Mesenchymal stem cell (in vitro differentiated cells and primary cell): Measurements from ENCODE around the gene BMPR1B.
"Not testable (repeated sequence)": the region's sequence is repeated elsewhere in the genome, so short reads cannot be mapped to it uniquely, and the experiment has no call there.

Source experiments
- DNase-seq: peaks from one replicate; pipeline ENCODE4 v3.0.0-alpha.2; 2013
- H2AFZ ChIP-seq: one replicate; pipeline ENCODE4 v1.6.1; 2013; ENCODE audit warnings: low read depth, mild to moderate bottlenecking, control low read depth, inconsistent platforms, low read length, moderate library complexity
- H2AK5ac ChIP-seq: 2 replicates; pipeline ENCODE4 v1.6.1; 2013; ENCODE audit warnings: low read length, moderate library complexity, mild to moderate bottlenecking, inconsistent platforms; ENCODE audit not compliant: severe bottlenecking
- H2BK120ac ChIP-seq: one replicate; pipeline ENCODE4 v1.6.1; 2013; ENCODE audit warnings: low read depth, mild to moderate bottlenecking, inconsistent platforms, low read length, moderate library complexity
- H2BK12ac ChIP-seq, 2 experiments: one replicate each; pipeline ENCODE4 v1.6.1; 2013; ENCODE audit warnings: inconsistent platforms in 2 of 2, low read length in 2 of 2, mild to moderate bottlenecking in 2 of 2, moderate library complexity in 2 of 2, control low read depth in 1 of 2
- H2BK15ac ChIP-seq: one replicate; pipeline ENCODE4 v1.6.1; 2013; ENCODE audit warnings: mild to moderate bottlenecking, low read depth, inconsistent platforms; ENCODE audit not compliant: poor library complexity, severe bottlenecking
- H2BK5ac ChIP-seq: 2 replicates; pipeline ENCODE4 v1.6.1; 2013; ENCODE audit warnings: low read depth, mild to moderate bottlenecking, low read length, control low read depth, inconsistent platforms; ENCODE audit not compliant: poor library complexity, severe bottlenecking
- H3K14ac ChIP-seq, 2 experiments: one replicate each; pipeline ENCODE4 v1.6.1; 2013; ENCODE audit warnings: inconsistent platforms in 2 of 2, low read length in 2 of 2, control low read depth in 1 of 2, mild to moderate bottlenecking in 1 of 2, moderate library complexity in 1 of 2
- H3K18ac ChIP-seq, 2 experiments: one replicate each; pipeline ENCODE4 v1.6.1; 2013; ENCODE audit warnings: inconsistent platforms in 2 of 2, low read length in 2 of 2, control low read depth in 1 of 2, low read depth in 1 of 2, mild to moderate bottlenecking in 1 of 2
- H3K23ac ChIP-seq, 2 experiments: one replicate each; pipeline ENCODE4 v1.6.1; 2013; ENCODE audit warnings: inconsistent platforms in 2 of 2, low read length in 2 of 2, mild to moderate bottlenecking in 2 of 2, moderate library complexity in 2 of 2, control low read depth in 1 of 2
- H3K27ac ChIP-seq: 2 replicates; pipeline ENCODE4 v1.5.1; 2013; ENCODE audit warnings: mild to moderate bottlenecking, moderate library complexity, low read length, control low read depth, inconsistent platforms; ENCODE audit not compliant: poor library complexity, severe bottlenecking
- H3K27me3 ChIP-seq, 2 experiments: 2 replicates each; pipeline versions ENCODE4 v1.6.1 to v1.7.0; 2013; ENCODE audit warnings: low read length in 2 of 2, mild to moderate bottlenecking in 2 of 2, moderate library complexity in 2 of 2, control low read depth in 1 of 2, inconsistent platforms in 1 of 2; ENCODE audit not compliant: control insufficient read depth in 1 of 2, insufficient read depth in 1 of 2
- H3K36me3 ChIP-seq, 2 experiments: 2 replicates each; pipeline versions ENCODE4 v1.6.1 to v1.7.0; 2013; ENCODE audit warnings: low read length in 2 of 2, control low read depth in 1 of 2, inconsistent platforms in 1 of 2, low read depth in 1 of 2, mild to moderate bottlenecking in 1 of 2; ENCODE audit not compliant: insufficient read depth in 2 of 2, control insufficient read depth in 1 of 2
- H3K4ac ChIP-seq, 2 experiments: one replicate each; pipeline ENCODE4 v1.6.1; 2013; ENCODE audit warnings: inconsistent platforms in 2 of 2, low read length in 2 of 2, mild to moderate bottlenecking in 2 of 2, moderate library complexity in 2 of 2, control low read depth in 1 of 2, low read depth in 1 of 2
- H3K4me1 ChIP-seq: 2 replicates; pipeline ENCODE4 v1.6.1; 2013; ENCODE audit warnings: low read depth, low read length, control low read depth; ENCODE audit not compliant: control insufficient read depth, insufficient read depth
- H3K4me2 ChIP-seq: 2 replicates; pipeline ENCODE4 v1.6.1; 2013; ENCODE audit warnings: low read length, mild to moderate bottlenecking, inconsistent platforms; ENCODE audit not compliant: poor library complexity, severe bottlenecking
- H3K4me3 ChIP-seq, 2 experiments: 2 replicates each; pipeline versions ENCODE4 v1.5.1 to v1.7.0; 2013; ENCODE audit warnings: low read length in 2 of 2, mild to moderate bottlenecking in 2 of 2, control low read depth in 1 of 2, low read depth in 1 of 2; ENCODE audit not compliant: insufficient read depth in 1 of 2
- H3K79me1 ChIP-seq: replicated peaks from 2 replicates; pipeline ENCODE4 v1.6.1; 2013; ENCODE audit warnings: mild to moderate bottlenecking, control low read depth, low read length, inconsistent platforms; ENCODE audit not compliant: poor library complexity, severe bottlenecking
- H3K9ac ChIP-seq: 2 replicates; pipeline ENCODE4 v1.7.0; 2013; ENCODE audit warnings: mild to moderate bottlenecking, low read length, moderate library complexity
- H3K9me3 ChIP-seq: 2 replicates; pipeline ENCODE4 v1.7.0; 2013; ENCODE audit warnings: mild to moderate bottlenecking, low read length; ENCODE audit not compliant: control insufficient read depth
- H4K8ac ChIP-seq: one replicate; pipeline ENCODE4 v1.6.1; 2013; ENCODE audit warnings: inconsistent platforms, mild to moderate bottlenecking, low read length, moderate library complexity
- H4K91ac ChIP-seq: one replicate; pipeline ENCODE4 v1.6.1; 2013; ENCODE audit warnings: mild to moderate bottlenecking, low read length, inconsistent platforms
- WGBS: methylation state at CpG from one replicate; pipeline ENCODE4 v1.1.7; 2013; ENCODE audit warnings: mixed read lengths; 5-methylcytosine and 5-hydroxymethylcytosine counted together

Gene BMPR1B

DNA sequence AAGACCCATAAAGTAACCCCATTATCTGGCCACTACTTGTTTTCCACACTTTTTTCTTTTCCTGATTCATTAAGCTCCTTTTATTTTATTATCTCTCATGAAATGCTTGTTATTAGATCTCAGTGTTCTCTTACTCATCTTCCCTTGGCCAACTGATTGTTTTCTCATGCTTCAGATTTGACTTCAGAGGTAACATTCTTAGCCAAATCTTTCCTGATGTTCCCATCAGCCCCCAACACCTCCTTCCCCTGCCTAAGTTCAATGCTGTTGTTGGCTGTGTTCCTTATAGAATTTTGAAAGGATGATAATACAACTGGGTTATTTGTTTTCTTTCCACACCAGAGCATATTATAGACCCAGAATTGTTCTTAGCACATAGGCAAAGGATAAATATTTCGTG lies 75.6 kb downstream of the BMPR1B start:
- Histone ChIP-seq H3K79me1 (no peaks in the 10 kb centered on the region), H3K27me3 (no peaks in the 10 kb centered on the region), H3K4me1 (peaks cover 4% of the 10 kb centered on the region), H3K36me3 (no peaks in the 10 kb centered on the region), H3K4ac (no peak overlapping the region), H4K91ac (no peak overlapping the region), H2BK5ac (no peak overlapping the region), H2AFZ (no peak overlapping the region), H4K8ac (no peak overlapping the region), H3K9ac (no peak overlapping the region), H3K4me2 (no peak overlapping the region), H2BK12ac (no peak overlapping the region), H3K9me3 (no peaks in the 10 kb centered on the region), H2BK15ac (no peak overlapping the region), H3K14ac (no peak overlapping the region), H3K4me3 (no peak overlapping the region), H3K23ac (no peak overlapping the region), H2AK5ac (no peak overlapping the region), H2BK120ac (no peak overlapping the region), H3K18ac (no peak overlapping the region), H3K27ac (no peak overlapping the region)
- 60% methylated on average over 1 of the region's 1 CpG for WGBS
- DNase-seq = no peak

DNA sequence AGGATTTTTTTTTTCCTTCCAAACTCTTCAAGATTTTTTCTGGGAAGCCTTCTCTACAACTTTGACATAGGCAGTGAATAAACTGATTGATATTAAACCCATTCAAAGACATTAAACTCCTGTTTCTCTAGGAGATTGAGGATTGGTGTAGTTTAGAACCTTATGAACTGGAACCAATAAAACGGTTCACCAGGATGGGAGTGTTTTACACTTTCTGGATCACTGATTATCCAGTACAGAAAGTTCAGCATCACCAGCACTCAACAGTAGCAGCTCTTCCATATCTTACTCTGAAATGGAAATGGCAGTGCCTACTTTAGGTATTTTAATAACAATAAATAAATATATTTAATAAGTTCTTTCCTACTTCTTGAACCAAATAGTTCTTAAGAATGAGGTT lies 76.7 kb downstream of the BMPR1B start:
- H2BK12ac ChIP-seq = no peak overlapping the region
- H3K23ac ChIP-seq = no peak overlapping the region
- H2BK5ac ChIP-seq = no peak overlapping the region
- no peak overlapping the region for H4K91ac ChIP-seq
- H2BK120ac ChIP-seq = no peak overlapping the region
- H3K4me2 ChIP-seq = no peak overlapping the region
- H3K4me1 ChIP-seq = peaks cover 4% of the 10 kb centered on the region
- no peak overlapping the region for H3K27ac ChIP-seq
- no CpG with 5 or more reads among the region's 1 CpG for WGBS
- no peak for DNase-seq
- H2BK15ac ChIP-seq = no peak overlapping the region
- H3K79me1 ChIP-seq = no peaks in the 10 kb centered on the region
- no peak overlapping the region for H3K4ac ChIP-seq
- no peaks in the 10 kb centered on the region for H3K36me3 ChIP-seq
- no peak overlapping the region for H3K4me3 ChIP-seq
- no peak overlapping the region for H2AFZ ChIP-seq
- no peak overlapping the region for H3K9ac ChIP-seq
- H3K9me3 ChIP-seq = no peaks in the 10 kb centered on the region
- no peak overlapping the region for H2AK5ac ChIP-seq
- no peak overlapping the region for H3K18ac ChIP-seq
- no peak overlapping the region for H4K8ac ChIP-seq
- H3K27me3 ChIP-seq = no peaks in the 10 kb centered on the region
- H3K14ac ChIP-seq = no peak overlapping the region

DNA sequence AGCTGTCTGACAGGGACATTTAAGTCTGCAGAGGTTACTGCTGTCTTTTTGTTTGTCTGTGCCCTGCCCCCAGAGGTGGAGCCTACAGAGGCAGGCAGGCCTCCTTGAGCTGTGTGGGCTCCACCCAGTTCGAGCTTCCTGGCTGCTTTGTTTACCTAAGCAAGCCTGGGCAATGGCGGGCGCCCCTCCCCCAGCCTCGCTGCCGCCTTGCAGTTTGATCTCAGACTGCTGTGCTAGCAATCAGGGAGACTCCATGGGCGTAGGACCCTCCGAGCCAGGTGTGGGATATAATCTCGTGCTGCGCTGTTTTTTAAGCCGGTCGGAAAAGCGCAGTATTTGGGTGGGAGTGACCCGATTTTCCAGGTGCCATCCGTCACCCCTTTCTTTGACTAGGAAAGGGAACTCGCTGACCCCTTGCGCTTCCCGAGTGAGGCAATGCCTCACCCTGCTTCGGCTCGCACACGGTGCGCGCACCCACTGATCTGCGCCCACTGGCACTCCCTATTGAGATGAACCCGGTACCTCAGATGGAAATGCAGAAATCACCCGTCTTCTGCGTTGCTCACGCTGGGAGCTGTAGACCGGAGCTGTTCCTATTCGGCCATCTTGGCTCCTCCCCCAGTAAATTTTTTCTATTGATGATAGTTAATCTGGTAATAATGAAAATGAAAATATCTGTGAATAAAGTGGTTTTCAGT lies 83.6 kb downstream of the BMPR1B start:
- not testable (repeated sequence) for H3K4me3 ChIP-seq, H2AK5ac ChIP-seq, H2BK120ac ChIP-seq, DNase-seq, H3K18ac ChIP-seq, H2AFZ ChIP-seq, H2BK15ac ChIP-seq, H3K36me3 ChIP-seq, H4K91ac ChIP-seq, H3K9me3 ChIP-seq, H3K23ac ChIP-seq, H3K9ac ChIP-seq, H3K27ac ChIP-seq, H2BK12ac ChIP-seq, H3K14ac ChIP-seq, H3K4me1 ChIP-seq, H3K27me3 ChIP-seq, H2BK5ac ChIP-seq, H3K79me1 ChIP-seq, H3K4me2 ChIP-seq, H3K4ac ChIP-seq, H4K8ac ChIP-seq
- WGBS = 82% methylated on average over 27 of the region's 29 CpGs

DNA sequence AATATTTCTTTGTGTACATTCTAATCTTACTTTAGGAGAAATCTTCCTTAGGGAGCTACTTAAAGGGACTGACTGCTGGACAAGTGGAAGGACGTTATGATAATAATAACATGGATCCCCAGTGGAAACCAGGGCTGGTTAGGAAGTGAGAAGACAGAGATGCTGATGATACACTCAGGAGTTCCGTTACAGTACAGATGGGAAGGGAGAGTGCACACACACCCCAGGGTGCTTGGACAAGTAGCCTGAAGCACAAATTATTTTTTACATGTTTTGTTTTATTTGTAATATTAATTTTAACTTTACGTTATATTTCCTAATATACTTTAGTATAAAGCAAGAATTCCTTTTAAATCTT lies 84.1 kb downstream of the BMPR1B start:
- H2BK15ac ChIP-seq = no peak overlapping the region
- no peak overlapping the region for H3K4me3 ChIP-seq
- H3K36me3 ChIP-seq = no peaks in the 10 kb centered on the region
- H3K4me2 ChIP-seq = no peak overlapping the region
- H3K27ac ChIP-seq = no peak overlapping the region
- H4K91ac ChIP-seq = no peak overlapping the region
- H2BK120ac ChIP-seq = no peak overlapping the region
- no peak overlapping the region for H3K4ac ChIP-seq
- WGBS = 65% methylated on average over 2 of the region's 3 CpGs
- no peak overlapping the region for H3K14ac ChIP-seq
- H2BK12ac ChIP-seq = no peak overlapping the region
- no peak overlapping the region for H3K9ac ChIP-seq
- no peak overlapping the region for H3K23ac ChIP-seq
- H2AFZ ChIP-seq = no peak overlapping the region
- no peaks in the 10 kb centered on the region for H3K27me3 ChIP-seq
- no peak for DNase-seq
- H3K4me1 ChIP-seq = no peaks in the 10 kb centered on the region
- no peak overlapping the region for H4K8ac ChIP-seq
- H2BK5ac ChIP-seq = no peak overlapping the region
- H2AK5ac ChIP-seq = no peak overlapping the region
- H3K18ac ChIP-seq = no peak overlapping the region
- H3K79me1 ChIP-seq = no peaks in the 10 kb centered on the region
- H3K9me3 ChIP-seq = peaks cover 8% of the 10 kb centered on the region
